COR-L47 (cell line): ENCODE data around the gene STRIP1.
"Not testable (repeated sequence)": the region's sequence is repeated elsewhere in the genome, so short reads cannot be mapped to it uniquely, and the experiment has no call there.

Source experiments
- DNase-seq: peaks from one replicate; lab custom pipeline; 2025; lab: John Stamatoyannopoulos, UW

The STRIP1 gene

GRCh38 chr1:110068646-110069403 is 34.4 kb downstream of the STRIP1 start:
- DNase-seq, result no peak

- DNase-seq, result no peak
Observed at GRCh38 chr1:110069404-110070281, 35.2 kb downstream of the STRIP1 start.

GRCh38 chr1:110070282-110070669 is 35.9 kb downstream of the STRIP1 start:
- DNase-seq, result no peak

DNA sequence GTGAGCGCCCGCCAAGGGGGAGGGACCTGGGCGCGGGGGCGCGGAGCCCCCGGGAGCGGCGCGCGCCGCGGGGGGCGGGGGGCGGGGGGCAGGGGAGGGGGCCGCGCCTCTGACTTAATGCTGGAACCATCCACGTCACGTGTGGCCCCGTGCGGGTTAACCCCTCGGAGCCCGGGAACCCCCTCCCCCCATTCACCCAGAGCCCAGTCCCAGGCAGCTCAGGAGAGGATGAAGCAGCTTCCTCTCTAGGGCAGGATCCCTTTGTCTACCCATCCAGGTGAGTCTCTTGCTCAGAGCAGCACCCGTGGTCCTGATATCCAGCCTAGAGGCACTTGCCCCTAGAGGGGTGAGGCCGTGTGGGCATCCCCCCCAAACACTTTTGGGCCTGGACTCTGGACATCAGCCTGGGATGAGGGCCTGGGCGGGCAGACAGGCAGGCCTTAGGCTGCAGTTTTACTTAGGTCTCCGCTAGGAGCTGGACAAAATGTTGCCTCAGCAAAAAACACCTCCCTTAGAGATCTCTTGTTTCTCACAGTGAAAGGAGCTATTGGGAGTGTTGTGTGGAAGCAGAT is 36.3 kb downstream of the STRIP1 start, which contains the start of gene ALX3:
Gene ALX3 (minus strand): TSS at position 2 of the 572 bp plus-strand sequence. CDS start 60 bp downstream, outside the sequence.
- DNase-seq, result no peak

- DNase-seq, result no peak
Observed at GRCh38 chr1:110074166-110074565, 39.7 kb downstream of the STRIP1 start.

- DNase-seq, result no peak
Observed at GRCh38 chr1:110076789-110077500, 42.5 kb downstream of the STRIP1 start.

DNA sequence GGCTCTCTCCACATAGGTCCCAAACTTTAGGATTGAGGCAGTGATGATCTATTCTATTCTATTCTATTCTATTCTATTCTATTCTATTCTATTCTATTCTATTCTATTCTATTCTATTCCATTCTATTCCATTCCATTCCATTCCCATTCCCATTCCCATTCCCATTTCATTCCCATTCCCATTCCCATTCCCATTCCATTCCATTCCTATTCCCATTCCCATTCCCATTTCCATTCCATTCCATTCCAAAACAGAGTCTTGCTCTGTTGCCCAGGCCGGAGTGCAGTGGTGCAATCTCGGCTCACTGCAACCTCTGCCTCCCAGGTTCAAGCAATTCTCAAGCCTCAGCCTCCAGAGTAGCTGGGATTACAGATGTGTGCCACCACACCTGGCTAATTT is 45.6 kb downstream of the STRIP1 start:
- DNase-seq, result not testable (repeated sequence)

DNA sequence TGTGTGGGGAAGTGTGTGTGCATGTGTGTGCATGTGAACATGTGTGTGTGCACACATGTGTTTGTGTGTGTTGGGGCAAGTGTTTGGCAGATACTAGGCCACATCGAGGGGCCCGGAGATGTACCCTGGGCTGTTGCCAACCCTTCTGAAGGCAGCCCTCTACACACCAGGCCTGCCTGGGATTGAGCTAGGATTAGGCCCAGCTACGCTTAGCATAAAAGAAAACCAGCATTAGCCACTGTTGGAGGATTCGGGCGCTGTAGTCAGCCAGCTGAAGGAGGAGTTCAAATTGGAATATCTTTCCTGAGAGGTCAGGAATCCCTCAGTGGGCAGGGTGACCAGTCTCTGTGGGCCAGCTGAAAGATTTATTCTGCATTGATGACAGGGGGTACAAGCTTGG is 46.6 kb downstream of the STRIP1 start:
- no peak for DNase-seq

GRCh38 chr1:110082477-110082876 is 48.1 kb downstream of the STRIP1 start:
- no peak for DNase-seq

DNA sequence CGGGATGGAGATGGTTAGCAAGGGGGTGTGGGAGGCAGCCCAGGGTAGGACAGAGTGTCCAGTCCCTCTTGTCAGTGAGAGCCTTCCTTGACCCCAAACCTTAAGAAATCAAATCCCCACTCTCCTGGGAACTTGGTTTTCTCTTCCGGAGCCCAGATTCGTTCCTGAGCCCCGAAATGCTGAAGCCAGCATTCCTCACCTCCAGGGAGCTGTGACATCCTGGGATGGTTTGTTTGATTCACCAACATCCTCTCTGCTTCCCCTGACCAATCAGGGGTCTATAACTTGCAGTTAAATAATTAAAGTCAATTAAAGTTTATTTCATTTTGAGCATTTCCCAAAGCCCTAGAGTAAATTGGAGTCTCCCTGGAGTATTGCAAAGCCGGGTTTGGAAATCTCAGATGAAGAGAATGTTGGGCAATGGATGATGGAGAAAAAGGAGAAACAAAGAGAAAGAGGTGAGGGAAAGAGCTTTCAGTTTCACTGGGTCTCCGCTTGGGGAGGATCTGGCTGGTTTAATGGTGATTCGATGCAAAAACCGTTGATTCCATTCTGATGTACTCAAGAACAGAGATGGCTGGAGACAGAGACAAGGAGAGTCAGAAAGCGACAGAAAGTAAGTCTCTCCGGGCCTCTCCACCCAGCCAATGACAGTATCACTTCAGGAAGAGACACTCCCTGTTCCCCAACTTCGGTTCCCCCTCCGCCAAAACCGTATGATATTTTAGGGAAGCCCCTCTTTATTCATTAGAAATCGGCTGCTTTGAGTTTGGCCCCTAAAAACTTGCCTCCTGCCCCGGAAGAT is 48.8 kb downstream of the STRIP1 start:
- no peak for DNase-seq

DNA sequence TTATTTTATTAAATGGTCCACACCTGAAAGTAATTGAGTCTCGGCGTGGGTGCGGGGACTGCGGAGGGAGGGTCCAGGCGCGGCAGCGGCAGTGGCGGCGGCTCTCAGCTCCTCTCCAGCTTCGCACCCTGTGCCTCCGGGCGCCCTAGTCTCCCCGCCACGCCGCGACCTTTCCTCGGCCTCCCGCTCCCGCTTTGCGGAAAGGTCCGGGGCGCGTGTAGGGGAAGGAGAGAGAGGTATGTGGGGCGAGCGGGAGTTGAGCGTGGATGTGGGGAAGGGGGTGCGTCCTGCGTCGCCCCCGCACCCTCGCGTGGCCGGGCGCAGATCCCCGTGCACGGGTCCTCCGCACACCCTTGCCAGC is 49.4 kb downstream of the STRIP1 start:
- no peak for DNase-seq

DNA sequence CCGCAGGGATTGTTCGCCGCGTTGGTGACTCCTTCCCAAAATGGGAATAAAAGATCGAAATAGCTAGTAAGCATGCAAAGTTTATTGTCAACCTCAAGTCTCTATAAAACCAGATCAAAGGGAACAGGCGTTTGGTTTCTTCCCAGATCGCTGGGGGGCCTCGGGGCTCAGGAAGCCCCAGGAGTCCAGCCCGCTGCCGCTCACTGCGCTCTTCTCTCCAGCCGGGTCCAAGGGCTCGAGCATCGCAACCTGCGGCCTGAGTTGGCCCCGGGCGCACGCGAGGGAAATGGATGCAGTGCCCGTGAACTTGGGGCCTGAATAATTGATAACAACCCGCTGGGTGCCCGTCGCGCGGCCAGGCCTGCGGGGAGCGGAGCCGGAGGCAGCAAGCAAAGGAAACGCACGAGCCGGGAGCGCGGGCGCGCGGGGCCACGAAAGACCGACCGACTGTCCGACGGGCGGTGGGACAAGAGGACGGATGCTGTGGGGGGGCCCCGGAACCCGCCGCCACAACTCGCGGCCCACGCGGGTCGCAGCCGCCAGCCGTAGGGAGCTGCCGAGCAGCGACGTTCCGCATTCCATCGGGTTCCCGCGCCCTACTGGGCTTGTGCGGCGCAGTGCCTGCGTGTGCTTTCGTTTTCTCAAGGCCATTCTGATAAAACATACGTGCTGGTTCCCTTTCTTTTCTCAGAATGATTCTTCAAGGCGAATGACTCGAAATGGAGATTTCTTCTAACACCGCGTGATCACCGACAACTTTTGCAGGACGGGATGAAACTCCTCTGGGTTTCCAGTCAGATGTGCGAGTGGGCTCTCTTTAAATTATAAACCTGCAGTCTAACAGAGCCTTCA is 50.0 kb downstream of the STRIP1 start:
- no peak for DNase-seq

DNA sequence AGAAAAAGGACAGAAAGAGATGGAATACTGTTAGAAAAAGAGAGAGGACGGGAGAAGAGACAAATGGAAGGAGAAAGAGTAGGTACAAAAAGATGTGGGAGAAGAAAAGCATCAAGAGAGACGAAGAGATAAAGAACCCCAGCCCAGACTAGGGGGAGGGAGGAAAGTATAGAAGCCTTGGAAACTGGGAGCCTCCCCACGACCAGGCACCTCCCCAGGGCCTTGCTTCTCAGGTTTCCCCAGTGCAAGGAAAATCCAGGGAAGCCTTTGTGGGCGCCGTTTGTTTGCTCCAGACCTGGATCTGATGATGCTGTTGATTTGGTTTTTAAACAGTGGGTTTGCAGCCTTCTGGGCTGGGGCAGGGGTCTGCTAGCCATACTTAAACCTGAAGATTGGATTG is 51.2 kb downstream of the STRIP1 start:
- DNase-seq, result no peak

- DNase-seq, result no peak
Observed at GRCh38 chr1:110086961-110087360, 52.5 kb downstream of the STRIP1 start.

- peak; percentile 68 for DNase-seq
Observed at GRCh38 chr1:110087812-110088738, 53.7 kb downstream of the STRIP1 start.

DNA sequence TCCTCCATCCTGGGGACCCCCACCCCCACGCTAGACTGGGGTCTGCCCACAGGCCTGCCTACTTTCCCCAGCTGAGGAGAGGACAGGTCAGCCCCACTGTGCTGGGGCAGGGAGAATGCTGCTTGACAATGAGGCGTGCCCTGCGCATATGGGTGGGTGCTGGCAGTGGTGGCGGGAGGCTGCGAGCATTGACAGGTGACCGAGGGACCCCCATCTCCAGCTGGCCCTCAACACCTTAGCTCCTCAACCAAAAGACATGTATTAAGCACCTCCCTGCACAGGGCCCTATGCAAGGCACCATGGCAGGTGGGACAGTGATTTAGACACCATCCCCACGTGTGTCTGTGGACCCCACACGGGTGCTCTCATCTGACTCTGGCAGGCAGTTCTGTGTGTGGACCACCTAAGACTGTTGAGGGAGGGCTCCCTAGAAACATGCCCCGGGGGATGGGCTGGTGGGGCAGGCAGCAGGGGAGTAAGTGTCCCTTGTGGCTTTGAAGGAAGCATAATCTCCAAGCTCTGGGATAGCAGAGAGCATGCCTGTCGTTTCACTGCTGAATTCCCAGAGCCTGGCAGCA is 54.4 kb downstream of the STRIP1 start:
- no peak for DNase-seq

GRCh38 chr1:110089561-110090275 is 55.3 kb downstream of the STRIP1 start:
- DNase-seq, result no peak

GRCh38 chr1:110091381-110091780 is 57.0 kb downstream of the STRIP1 start:
- no peak for DNase-seq
